GM12864 (cell line): ENCODE results near the gene SFMBT1.

Source experiments
- DNase-seq: peaks from one replicate; pipeline ENCODE4 v3.0.0-alpha.2; 2011; ENCODE audit warnings: low read depth
- H3K4me3 ChIP-seq: 2 replicates; pipeline ENCODE4 v1.5.1; 2011; ENCODE audit warnings: mild to moderate bottlenecking, low read depth, low read length, control low read depth
- CTCF ChIP-seq: IDR thresholded peaks from 2 replicates; pipeline ENCODE4 v1.5.1; 2011; ENCODE audit warnings: low read depth, mild to moderate bottlenecking, moderate library complexity, low read length, control low read depth, inconsistent platforms; ENCODE audit errors: missing control alignments

Gene SFMBT1

GRCh38 chr3:53045518-53046170 is at the start of gene SFMBT1:
Gene SFMBT1, minus strand, starts transcription at chr3:53046073. Its CDS starts 76,945 bp downstream, at chr3:52969128.
- no peak for DNase-seq
- TF ChIP-seq CTCF = no peak

GRCh38 chr3:53092942-53093341 is 47.1 kb upstream of the SFMBT1 start:
- DNase-seq = no peak
- H3K4me3 ChIP-seq = no peak overlapping the region
- no peak for TF ChIP-seq CTCF

More at GRCh38 chr3:53045518-53046170, at the start of gene SFMBT1:
- H3K4me3 ChIP-seq = peak within 1 kb of the TSS; percentile 75

- TF ChIP-seq CTCF = no peak
- H3K4me3 ChIP-seq = no peak overlapping the region
- no peak for DNase-seq
These were observed 46.3 kb upstream of the SFMBT1 start for GRCh38 chr3:53092216-53092615.

- H3K4me3 ChIP-seq = no peak overlapping the region
- no peak for TF ChIP-seq CTCF
- no peak for DNase-seq
These were observed 45.1 kb upstream of the SFMBT1 start for GRCh38 chr3:53091011-53091410.

- H3K4me3 ChIP-seq = no peak overlapping the region
- TF ChIP-seq CTCF = no peak
- DNase-seq = no peak
These were observed 43.6 kb upstream of the SFMBT1 start for GRCh38 chr3:53089511-53089910.

GRCh38 chr3:53085476-53085875 is 39.6 kb upstream of the SFMBT1 start:
- H3K4me3 ChIP-seq = no peak overlapping the region
- no peak for TF ChIP-seq CTCF
- DNase-seq = no peak
